ENCODE data around the gene MEGF9.

GRCh38 chr9:120630333-120630732 is 83.9 kb downstream of the MEGF9 start:
- TF ChIP-seq CTCF (IDR thresholded peaks at IDR 0.05) (no peak), EP300 (IDR thresholded peaks at IDR 0.05) (no peak)

Measured in sigmoid colon (tissue), 4 donors.